PC-9 (cell line): ENCODE measurements around the gene TNFSF13B.

Experiments
- EZH2 ChIP-seq: fragments of 200-600 bp; sonication (generic); IDR thresholded peaks from 2 replicates; pipeline ENCODE4 v1.8.0; 2017; ENCODE audit warnings: antibody characterized with exemption, low read depth
- TF ChIP-seq, protein P1 (sequence below): fragments of 200-600 bp; sonication (generic); conservative IDR thresholded peaks from 2 replicates; pipeline ENCODE4 v1.6.1; 2017; ENCODE audit warnings: mixed run types, antibody characterized with exemption, mild to moderate bottlenecking, moderate library complexity

DNA sequence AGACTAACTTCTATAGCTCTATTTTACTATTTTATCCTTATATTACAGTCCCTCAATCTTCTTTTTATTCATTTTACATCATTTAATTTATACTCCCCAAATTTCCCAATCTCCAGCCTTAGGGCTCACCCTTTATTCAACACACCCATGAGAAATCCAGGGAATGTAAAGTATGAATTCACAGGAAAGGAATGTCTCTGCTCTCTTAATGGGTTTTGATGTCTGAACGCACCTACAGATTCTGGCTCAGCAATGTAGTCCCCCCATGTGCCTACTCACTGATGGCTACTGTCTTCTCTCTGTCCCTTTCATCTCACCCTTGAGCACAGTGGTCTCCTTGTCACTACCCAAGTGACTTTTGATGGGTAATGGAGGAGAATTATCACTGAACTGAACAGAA is 32.8 kb downstream of the TNFSF13B start:
- TF ChIP-seq, protein P1, sequence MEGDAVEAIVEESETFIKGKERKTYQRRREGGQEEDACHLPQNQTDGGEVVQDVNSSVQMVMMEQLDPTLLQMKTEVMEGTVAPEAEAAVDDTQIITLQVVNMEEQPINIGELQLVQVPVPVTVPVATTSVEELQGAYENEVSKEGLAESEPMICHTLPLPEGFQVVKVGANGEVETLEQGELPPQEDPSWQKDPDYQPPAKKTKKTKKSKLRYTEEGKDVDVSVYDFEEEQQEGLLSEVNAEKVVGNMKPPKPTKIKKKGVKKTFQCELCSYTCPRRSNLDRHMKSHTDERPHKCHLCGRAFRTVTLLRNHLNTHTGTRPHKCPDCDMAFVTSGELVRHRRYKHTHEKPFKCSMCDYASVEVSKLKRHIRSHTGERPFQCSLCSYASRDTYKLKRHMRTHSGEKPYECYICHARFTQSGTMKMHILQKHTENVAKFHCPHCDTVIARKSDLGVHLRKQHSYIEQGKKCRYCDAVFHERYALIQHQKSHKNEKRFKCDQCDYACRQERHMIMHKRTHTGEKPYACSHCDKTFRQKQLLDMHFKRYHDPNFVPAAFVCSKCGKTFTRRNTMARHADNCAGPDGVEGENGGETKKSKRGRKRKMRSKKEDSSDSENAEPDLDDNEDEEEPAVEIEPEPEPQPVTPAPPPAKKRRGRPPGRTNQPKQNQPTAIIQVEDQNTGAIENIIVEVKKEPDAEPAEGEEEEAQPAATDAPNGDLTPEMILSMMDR, result no peak
- TF ChIP-seq EZH2, result no peak
